Kidney epithelial cell (primary cell): ENCODE measurements around the gene SLC24A1. TPM values are rescaled to one million over a fixed set of nuclear protein-coding genes. Genes with fewer than 3 reads are reported as not detected.

ENCODE experiments used
- DNase-seq: peaks from one replicate; pipeline ENCODE4 v3.0.0-alpha.2; 2010; ENCODE audit warnings: low read depth
- H3K27me3 ChIP-seq: 2 replicates; pipeline ENCODE4 v1.6.0; 2011; ENCODE audit warnings: low read length; ENCODE audit not compliant: control insufficient read depth, insufficient read depth
- H3K36me3 ChIP-seq: 2 replicates; pipeline ENCODE4 v1.5.1; 2011; ENCODE audit warnings: low read length; ENCODE audit not compliant: control insufficient read depth, insufficient read depth
- H3K4me3 ChIP-seq: 2 replicates; pipeline ENCODE4 v1.5.1; 2011; ENCODE audit warnings: low read depth, mild to moderate bottlenecking, control low read depth, low read length
- total RNA-seq: library from RNA; depleted of rRNA; stranded (reverse); fragments of >200 nt; gene quantifications from 2 replicates; pipeline ENCODE4 v1.2.3, GENCODE V29; 2015
- TF ChIP-seq, protein P1 (sequence below): IDR thresholded peaks from 2 replicates; pipeline ENCODE4 v1.5.1; 2011; ENCODE audit warnings: mild to moderate bottlenecking, moderate library complexity, low read length, control low read depth, inconsistent platforms; ENCODE audit not compliant: insufficient read depth, poor library complexity, severe bottlenecking

Gene SLC24A1
- total RNA-seq, 1 donor from 2014 or later = 11.3 TPM

DNA sequence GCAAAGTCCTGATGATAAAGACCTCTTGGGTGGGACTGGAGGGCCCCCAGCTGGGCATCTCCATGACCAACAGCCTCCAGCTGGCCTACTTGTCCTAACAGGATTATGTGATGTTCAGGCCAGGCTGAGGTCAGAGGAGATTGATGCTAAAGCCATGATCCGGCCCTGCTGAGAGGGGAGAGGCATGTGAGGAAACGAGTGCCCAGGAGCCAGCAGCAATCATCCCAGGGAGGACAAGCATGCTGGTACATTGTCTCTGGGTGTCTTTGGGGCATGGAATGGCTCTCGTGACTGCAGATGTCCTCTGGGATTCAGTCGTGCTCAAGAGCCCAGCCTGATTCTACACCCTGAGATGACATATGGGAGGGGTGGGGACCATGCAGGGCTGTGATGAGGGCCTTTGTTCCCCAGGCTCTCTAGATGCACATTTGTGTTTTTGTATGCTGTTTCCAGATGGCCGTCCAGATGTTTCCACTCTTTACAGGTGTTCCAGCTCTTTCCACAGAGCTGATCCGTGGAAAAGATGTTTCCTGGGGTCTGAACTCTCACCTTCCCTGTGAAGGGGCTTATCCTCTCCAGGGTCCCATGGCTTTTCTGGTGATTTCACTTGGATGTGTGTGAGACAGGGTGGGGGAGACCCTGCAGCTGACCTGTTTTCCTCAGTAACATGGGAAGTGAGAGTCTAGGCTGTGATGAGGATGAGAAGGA lies 20.2 kb downstream of the SLC24A1 start:
- no peaks in the 10 kb centered on the region for H3K36me3 ChIP-seq
- H3K4me3 ChIP-seq = no peak overlapping the region
- DNase-seq = no peak
- no peaks in the 10 kb centered on the region for H3K27me3 ChIP-seq
- TF ChIP-seq, protein P1, sequence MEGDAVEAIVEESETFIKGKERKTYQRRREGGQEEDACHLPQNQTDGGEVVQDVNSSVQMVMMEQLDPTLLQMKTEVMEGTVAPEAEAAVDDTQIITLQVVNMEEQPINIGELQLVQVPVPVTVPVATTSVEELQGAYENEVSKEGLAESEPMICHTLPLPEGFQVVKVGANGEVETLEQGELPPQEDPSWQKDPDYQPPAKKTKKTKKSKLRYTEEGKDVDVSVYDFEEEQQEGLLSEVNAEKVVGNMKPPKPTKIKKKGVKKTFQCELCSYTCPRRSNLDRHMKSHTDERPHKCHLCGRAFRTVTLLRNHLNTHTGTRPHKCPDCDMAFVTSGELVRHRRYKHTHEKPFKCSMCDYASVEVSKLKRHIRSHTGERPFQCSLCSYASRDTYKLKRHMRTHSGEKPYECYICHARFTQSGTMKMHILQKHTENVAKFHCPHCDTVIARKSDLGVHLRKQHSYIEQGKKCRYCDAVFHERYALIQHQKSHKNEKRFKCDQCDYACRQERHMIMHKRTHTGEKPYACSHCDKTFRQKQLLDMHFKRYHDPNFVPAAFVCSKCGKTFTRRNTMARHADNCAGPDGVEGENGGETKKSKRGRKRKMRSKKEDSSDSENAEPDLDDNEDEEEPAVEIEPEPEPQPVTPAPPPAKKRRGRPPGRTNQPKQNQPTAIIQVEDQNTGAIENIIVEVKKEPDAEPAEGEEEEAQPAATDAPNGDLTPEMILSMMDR = no peak

DNA sequence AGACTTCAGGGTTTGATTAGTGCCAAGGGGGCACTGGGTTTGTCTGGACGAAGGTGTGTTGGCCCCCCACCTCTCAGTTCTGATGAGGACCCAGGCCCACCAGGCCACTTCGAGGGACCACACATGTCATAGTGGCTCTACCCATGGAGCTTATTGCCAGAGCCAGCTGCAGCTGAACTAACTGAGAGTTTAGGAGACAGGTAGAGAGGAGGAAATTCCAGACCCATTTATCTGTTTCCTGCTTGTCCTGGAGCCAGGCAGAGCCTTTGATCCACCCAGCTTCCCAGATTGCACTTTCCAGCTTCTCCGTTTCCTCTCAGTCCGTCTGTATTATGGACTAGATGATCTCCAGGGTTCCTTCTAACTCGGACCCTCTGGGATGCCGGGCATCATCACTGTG lies 20.9 kb downstream of the SLC24A1 start:
- Histone ChIP-seq H3K36me3 (no peaks in the 10 kb centered on the region), H3K4me3 (no peak overlapping the region), H3K27me3 (no peaks in the 10 kb centered on the region)
- TF ChIP-seq, protein P1 = no peak
- no peak for DNase-seq

DNA sequence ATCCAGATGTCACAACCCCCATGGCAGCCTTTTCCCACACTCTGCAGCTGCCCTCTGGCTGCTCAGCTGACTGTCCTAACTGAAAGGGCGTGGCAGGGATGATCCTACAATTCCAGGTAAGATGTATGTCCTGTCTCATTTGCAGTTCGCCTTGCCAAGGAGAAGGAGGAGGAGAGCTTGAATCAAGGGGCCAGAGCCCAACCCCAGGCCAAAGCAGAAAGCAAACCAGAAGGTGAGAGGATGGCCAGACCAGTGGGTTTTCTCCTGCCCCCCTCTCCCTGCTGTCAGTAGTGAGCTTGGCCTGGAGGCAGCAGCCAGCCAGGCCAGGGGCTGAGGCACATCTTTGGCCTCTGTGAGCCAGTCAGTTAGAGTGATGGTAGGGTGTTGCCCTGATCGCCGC lies 22.5 kb downstream of the SLC24A1 start:
- Histone ChIP-seq H3K36me3 (no peaks in the 10 kb centered on the region), H3K4me3 (no peak overlapping the region), H3K27me3 (no peaks in the 10 kb centered on the region)
- DNase-seq = no peak
- TF ChIP-seq, protein P1 = no peak

DNA sequence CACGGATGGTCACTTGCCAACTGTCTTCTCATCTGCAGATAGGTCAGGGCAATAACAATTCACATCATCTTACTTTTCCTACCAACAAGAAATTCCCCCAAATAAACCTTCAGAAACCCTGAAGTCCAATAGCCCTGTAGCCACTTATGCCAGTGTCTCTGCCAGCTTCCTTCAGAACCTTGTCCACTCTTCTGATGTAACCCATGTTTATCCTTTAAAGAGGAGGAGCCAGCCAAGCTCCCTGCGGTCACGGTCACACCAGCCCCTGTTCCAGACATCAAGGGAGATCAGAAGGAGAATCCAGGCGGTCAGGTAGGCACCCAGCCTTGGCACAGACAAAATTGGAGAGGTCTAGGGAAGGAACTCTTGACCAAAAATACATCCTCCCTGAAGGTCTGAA lies 23.7 kb downstream of the SLC24A1 start:
- no peak overlapping the region for H3K4me3 ChIP-seq
- no peaks in the 10 kb centered on the region for H3K27me3 ChIP-seq
- no peaks in the 10 kb centered on the region for H3K36me3 ChIP-seq
- DNase-seq = no peak
- TF ChIP-seq, protein P1 = no peak

DNA sequence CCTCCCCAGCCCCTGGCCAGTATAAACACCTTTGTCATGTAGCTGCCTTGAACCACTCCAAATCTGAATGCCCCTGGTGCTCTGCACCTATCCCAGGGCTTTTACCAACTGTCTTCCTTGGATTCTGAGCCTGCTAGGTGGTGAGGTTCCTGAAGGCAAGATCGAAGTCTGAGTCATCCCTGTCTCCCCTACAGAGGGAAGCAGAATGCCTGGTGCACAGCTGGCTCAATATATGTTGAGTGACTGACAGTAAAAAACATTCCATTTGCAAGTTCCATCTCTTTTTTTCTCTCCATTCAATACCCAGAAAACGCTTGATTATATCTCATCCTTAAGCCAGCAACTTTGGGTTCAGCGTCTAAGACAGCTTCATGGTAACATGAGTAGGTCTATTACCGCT lies 24.7 kb downstream of the SLC24A1 start:
- TF ChIP-seq, protein P1 = no peak
- no peak for DNase-seq
- Histone ChIP-seq H3K4me3 (no peak overlapping the region), H3K27me3 (no peaks in the 10 kb centered on the region), H3K36me3 (no peaks in the 10 kb centered on the region)
